ENCODE results near the gene CCDC190. TPM values are rescaled to one million over a fixed set of nuclear protein-coding genes. Genes with fewer than 3 reads are reported as not detected.

The CCDC190 gene
- total and polyA plus RNA-seq, 7 donors, result 0.04 TPM; not detected in 6

- no peaks in the 10 kb centered on the region for H3K4me1 ChIP-seq
- WGBS, 3 donors, result 71 to 77% (median 75%) methylated on average over 4 of the region's 4 CpGs
- DNase-seq (no peak), ATAC-seq (no peak)
- no peak for TF ChIP-seq CTCF (IDR thresholded peaks at IDR 0.05)
- H3K36me3 ChIP-seq (ENCODE audit: insufficient read depth in 1 of 2, low read depth in 1 of 2), result no peaks in the 10 kb centered on the region
- H3K9me3 ChIP-seq, result no peaks in the 10 kb centered on the region
- no peaks in the 10 kb centered on the region for H3K27me3 ChIP-seq (ENCODE audit: insufficient read depth in 3 of 3, low read length in 2 of 3)
- intact Hi-C loops (cut with DNase I), result loop anchor here (5.0 kb wide), 3 partner anchors 322 to 462 kb away; no protein-coding TSS in a partner anchor
- H3K27ac ChIP-seq, result no peak overlapping the region
- H3K4me3 ChIP-seq, result no peak overlapping the region
These were observed 5.4 kb downstream of the CCDC190 start for GRCh38 chr1:162855461-162856150.

- peak in 3 of 4 donors; percentile 46 to 77 (median 68) for ATAC-seq
- peak; percentile 75 for TF ChIP-seq CTCF (IDR thresholded peaks at IDR 0.05)
- Histone ChIP-seq H3K27me3 (ENCODE audit: insufficient read depth in 3 of 3, low read length in 2 of 3) (no peaks in the 10 kb centered on the region), H3K4me3 (no peak overlapping the region), H3K4me1 (no peaks in the 10 kb centered on the region), H3K27ac (no peak overlapping the region), H3K9me3 (no peaks in the 10 kb centered on the region), H3K36me3 (ENCODE audit: insufficient read depth in 1 of 2, low read depth in 1 of 2) (no peaks in the 10 kb centered on the region)
- peak; percentile 24 to 56 for DNase-seq
- intact Hi-C loops (cut with DNase I), result loop anchor here in 1 of 2 donors (5.0 kb wide), 1 partner anchor 463 kb away; no protein-coding TSS in a partner anchor
- 30 to 41% (median 40%) methylated on average over 4 of the region's 4 CpGs for WGBS, 3 donors
These were observed 6.6 kb downstream of the CCDC190 start for GRCh38 chr1:162854245-162854882.

- Histone ChIP-seq H3K36me3 (ENCODE audit: insufficient read depth in 1 of 2, low read depth in 1 of 2) (no peaks in the 10 kb centered on the region), H3K27ac (no peak overlapping the region), H3K27me3 (ENCODE audit: insufficient read depth in 3 of 3, low read length in 2 of 3) (no peaks in the 10 kb centered on the region), H3K9me3 (no peaks in the 10 kb centered on the region), H3K4me3 (no peak overlapping the region), H3K4me1 (no peaks in the 10 kb centered on the region)
- 81 to 95% (median 85%) methylated on average over 1 of the region's 1 CpG for WGBS, 3 donors
- DNase-seq (no peak), ATAC-seq (no peak)
- TF ChIP-seq CTCF (IDR thresholded peaks at IDR 0.05), result no peak
- intact Hi-C loops (cut with DNase I), result loop anchor here in 1 of 2 donors (5.0 kb wide), 1 partner anchor 466 kb away; no protein-coding TSS in a partner anchor
These were observed 9.6 kb downstream of the CCDC190 start for GRCh38 chr1:162851341-162851740.

- H3K4me1 ChIP-seq, result no peaks in the 10 kb centered on the region
- ATAC-seq (no peak), DNase-seq (no peak)
- no peak overlapping the region for H3K4me3 ChIP-seq
- 59 to 66% (median 63%) methylated on average over 2 of the region's 2 CpGs for WGBS, 3 donors
- no peak for TF ChIP-seq CTCF (IDR thresholded peaks at IDR 0.05)
- no peaks in the 10 kb centered on the region for H3K9me3 ChIP-seq
- H3K36me3 ChIP-seq (ENCODE audit: insufficient read depth in 1 of 2, low read depth in 1 of 2), result no peaks in the 10 kb centered on the region
- intact Hi-C loops (cut with DNase I), result loop anchor here (5.0 kb wide), 3 partner anchors 328 to 468 kb away; no protein-coding TSS in a partner anchor
- H3K27me3 ChIP-seq (ENCODE audit: insufficient read depth in 3 of 3, low read length in 2 of 3), result no peaks in the 10 kb centered on the region
- no peak overlapping the region for H3K27ac ChIP-seq
These were observed 11.3 kb downstream of the CCDC190 start for GRCh38 chr1:162849711-162850110.

All from psoas muscle (tissue), 8 donors.